B cell (primary cell): ENCODE results near the gene GPR137.

Source experiments
- EZH2 ChIP-seq: IDR thresholded peaks from 2 replicates; pipeline ENCODE4 v1.6.1; 2012; ENCODE audit warnings: borderline replicate concordance, low read depth, mild to moderate bottlenecking, moderate library complexity, low read length; ENCODE audit not compliant: insufficient read depth, poor library complexity, severe bottlenecking
- TF ChIP-seq, protein P1 (sequence below): fragments of 200-600 bp; IDR thresholded peaks from one replicate; pipeline ENCODE4 v1.8.0; 2022; ENCODE audit warnings: antibody characterized with exemption, mild to moderate bottlenecking

DNA sequence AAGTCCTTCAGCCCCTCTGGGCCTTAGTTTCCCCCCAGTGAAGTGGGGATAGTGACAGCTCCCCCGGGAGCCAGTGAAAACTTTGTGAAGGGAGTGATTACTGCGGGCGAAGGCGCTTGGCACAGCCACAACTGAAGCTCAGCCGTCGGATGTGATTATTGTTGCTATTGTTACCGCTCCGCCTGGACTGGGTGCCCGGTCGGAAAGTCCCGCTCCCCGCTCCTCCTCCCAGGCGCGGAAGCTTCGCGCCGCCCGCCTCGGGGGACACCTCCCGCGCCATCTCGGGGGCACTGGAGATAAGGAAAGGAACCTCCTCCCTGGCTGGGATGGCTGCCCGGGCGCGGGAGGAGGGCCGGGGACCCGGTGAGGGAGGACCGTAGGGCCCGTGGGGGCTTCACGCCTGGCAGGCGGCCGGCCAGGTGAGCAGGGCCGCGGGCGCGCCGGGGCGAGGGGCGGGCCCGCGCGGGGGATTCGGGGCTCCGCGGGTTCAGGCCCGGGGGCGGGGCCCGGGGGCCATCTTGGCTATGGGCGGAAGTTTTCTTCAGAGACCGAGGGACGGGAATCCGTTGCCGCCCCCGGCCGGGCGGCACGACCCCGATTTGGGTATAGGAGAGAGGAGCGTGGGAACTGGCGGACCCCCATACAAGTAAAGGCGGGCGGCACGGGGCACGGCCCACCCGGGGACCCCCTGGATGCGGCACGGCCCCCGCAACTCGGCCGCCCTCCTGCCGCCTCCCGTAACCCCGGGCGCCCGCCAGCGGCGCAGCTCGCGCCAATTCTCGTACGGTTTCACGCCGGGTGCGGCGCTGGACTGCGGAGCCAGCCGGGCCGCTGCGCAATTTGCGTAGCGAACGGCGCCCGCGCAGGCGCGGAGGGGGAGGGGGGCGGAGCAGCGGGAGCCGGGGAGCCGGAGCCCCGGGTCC lies at the start of gene GPR137:
- TF ChIP-seq, protein P1, sequence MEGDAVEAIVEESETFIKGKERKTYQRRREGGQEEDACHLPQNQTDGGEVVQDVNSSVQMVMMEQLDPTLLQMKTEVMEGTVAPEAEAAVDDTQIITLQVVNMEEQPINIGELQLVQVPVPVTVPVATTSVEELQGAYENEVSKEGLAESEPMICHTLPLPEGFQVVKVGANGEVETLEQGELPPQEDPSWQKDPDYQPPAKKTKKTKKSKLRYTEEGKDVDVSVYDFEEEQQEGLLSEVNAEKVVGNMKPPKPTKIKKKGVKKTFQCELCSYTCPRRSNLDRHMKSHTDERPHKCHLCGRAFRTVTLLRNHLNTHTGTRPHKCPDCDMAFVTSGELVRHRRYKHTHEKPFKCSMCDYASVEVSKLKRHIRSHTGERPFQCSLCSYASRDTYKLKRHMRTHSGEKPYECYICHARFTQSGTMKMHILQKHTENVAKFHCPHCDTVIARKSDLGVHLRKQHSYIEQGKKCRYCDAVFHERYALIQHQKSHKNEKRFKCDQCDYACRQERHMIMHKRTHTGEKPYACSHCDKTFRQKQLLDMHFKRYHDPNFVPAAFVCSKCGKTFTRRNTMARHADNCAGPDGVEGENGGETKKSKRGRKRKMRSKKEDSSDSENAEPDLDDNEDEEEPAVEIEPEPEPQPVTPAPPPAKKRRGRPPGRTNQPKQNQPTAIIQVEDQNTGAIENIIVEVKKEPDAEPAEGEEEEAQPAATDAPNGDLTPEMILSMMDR = no peak
- no peak for TF ChIP-seq EZH2
